SU-DHL-6 (cell line): ENCODE data around the gene PSAPL1.

Experiments
- H2AFZ ChIP-seq: fragments of 200-600 bp; sonication (generic); 2 replicates; pipeline ENCODE4 v1.6.1; 2014; ENCODE audit warnings: low read depth, mild to moderate bottlenecking, moderate library complexity, mixed read lengths, antibody characterized with exemption, low read length; ENCODE audit not compliant: severe bottlenecking
- H3F3A ChIP-seq: fragments of 200-600 bp; shearing (Covaris generic); 2 replicates; pipeline ENCODE4 v1.6.0; 2016; ENCODE audit warnings: antibody characterized with exemption, mild to moderate bottlenecking; ENCODE audit not compliant: insufficient read depth
- H3K27ac ChIP-seq: fragments of 200-600 bp; sonication (generic); 2 replicates; pipeline ENCODE4 v1.5.1; 2016; ENCODE audit warnings: low read depth, mild to moderate bottlenecking, low read length, moderate library complexity, mixed read lengths
- H3K27me3 ChIP-seq: fragments of 200-600 bp; sonication (generic), shearing (Covaris generic); 2 replicates; pipeline ENCODE4 v1.6.0; 2014; ENCODE audit warnings: mild to moderate bottlenecking, low read length
- H3K36me3 ChIP-seq: fragments of 200-600 bp; sonication (generic); 2 replicates; pipeline ENCODE4 v1.6.1; 2014; ENCODE audit warnings: mild to moderate bottlenecking, low read length, mixed read lengths
- H3K4me2 ChIP-seq: fragments of 300-600, 200-600 bp; shearing (Covaris generic), sonication (generic); 2 replicates; pipeline ENCODE4 v1.6.0; 2014; ENCODE audit warnings: low read length, low read depth, mild to moderate bottlenecking; ENCODE audit not compliant: poor library complexity, severe bottlenecking
- H3K4me3 ChIP-seq: fragments of 200-600 bp; sonication (generic); 2 replicates; pipeline ENCODE4 v1.5.1; 2014; ENCODE audit warnings: antibody characterized with exemption, low read length, mild to moderate bottlenecking, mixed read lengths; ENCODE audit not compliant: insufficient read depth, poor library complexity, severe bottlenecking
- H3K79me2 ChIP-seq: fragments of 200-600 bp; sonication (generic); 2 replicates; pipeline ENCODE4 v1.6.1; 2014; ENCODE audit warnings: mild to moderate bottlenecking, low read length, moderate library complexity; ENCODE audit not compliant: insufficient read depth
- H3K9ac ChIP-seq: fragments of 200-600 bp; sonication (generic); 2 replicates; pipeline ENCODE4 v1.7.0; 2014; ENCODE audit warnings: mild to moderate bottlenecking, low read length
- H3K9me2 ChIP-seq: fragments of 200-600 bp; sonication (generic); replicated peaks from 2 replicates; pipeline ENCODE4 v1.6.1; 2014; ENCODE audit warnings: low read length; ENCODE audit not compliant: insufficient read depth
- H3K9me3 ChIP-seq: fragments of 200-600 bp; sonication (generic); 2 replicates; pipeline ENCODE4 v1.6.1; 2014; ENCODE audit warnings: low read length, mixed read lengths; ENCODE audit not compliant: insufficient read depth
- H4K20me1 ChIP-seq: fragments of 200-600 bp; sonication (generic); 2 replicates; pipeline ENCODE4 v1.6.1; 2014; ENCODE audit warnings: low read depth, mild to moderate bottlenecking, antibody characterized with exemption, low read length, moderate library complexity, mixed read lengths
- EZH2phosphoT487 ChIP-seq: fragments of 200-600 bp; sonication (generic), shearing (Covaris generic); conservative IDR thresholded peaks from 2 replicates; pipeline ENCODE4 v1.6.1; 2018; ENCODE audit warnings: mild to moderate bottlenecking, antibody characterized with exemption, low read length, moderate library complexity, mixed read lengths
- TF ChIP-seq, protein P1 (sequence below): fragments of 200-600 bp; sonication (generic); IDR thresholded peaks from one replicate; pipeline ENCODE4 v1.5.1; 2017; ENCODE audit warnings: antibody characterized with exemption, mild to moderate bottlenecking, low read length, moderate library complexity; ENCODE audit not compliant: insufficient read depth, poor library complexity, severe bottlenecking

PSAPL1 gene

DNA sequence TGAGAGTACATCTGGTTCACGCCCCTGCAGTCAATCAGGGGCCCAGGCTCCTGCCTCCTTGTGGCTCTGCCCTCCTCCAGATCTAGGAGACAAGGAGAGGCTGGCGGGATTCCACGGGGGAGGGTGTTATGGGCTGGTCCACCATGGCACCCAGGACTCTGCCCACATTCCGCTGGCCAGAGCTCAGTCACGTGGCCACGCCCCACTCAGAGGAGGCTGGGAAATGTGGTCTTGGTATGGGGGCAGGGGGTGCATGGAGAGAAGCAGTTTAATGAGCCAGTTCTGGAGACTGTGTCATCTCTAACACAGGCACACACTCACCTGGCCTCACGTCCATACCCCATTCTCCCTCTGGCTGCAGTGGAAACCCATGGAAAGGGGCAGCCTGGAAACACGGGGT lies 31.5 kb upstream of the PSAPL1 start:
- H3K79me2 ChIP-seq: no peaks in the 10 kb centered on the region
- no peak overlapping the region for H3K9ac ChIP-seq
- no peaks in the 10 kb centered on the region for H3K9me2 ChIP-seq
- H3K4me3 ChIP-seq: no peak overlapping the region
- H4K20me1 ChIP-seq: no peaks in the 10 kb centered on the region
- TF ChIP-seq, protein P1, sequence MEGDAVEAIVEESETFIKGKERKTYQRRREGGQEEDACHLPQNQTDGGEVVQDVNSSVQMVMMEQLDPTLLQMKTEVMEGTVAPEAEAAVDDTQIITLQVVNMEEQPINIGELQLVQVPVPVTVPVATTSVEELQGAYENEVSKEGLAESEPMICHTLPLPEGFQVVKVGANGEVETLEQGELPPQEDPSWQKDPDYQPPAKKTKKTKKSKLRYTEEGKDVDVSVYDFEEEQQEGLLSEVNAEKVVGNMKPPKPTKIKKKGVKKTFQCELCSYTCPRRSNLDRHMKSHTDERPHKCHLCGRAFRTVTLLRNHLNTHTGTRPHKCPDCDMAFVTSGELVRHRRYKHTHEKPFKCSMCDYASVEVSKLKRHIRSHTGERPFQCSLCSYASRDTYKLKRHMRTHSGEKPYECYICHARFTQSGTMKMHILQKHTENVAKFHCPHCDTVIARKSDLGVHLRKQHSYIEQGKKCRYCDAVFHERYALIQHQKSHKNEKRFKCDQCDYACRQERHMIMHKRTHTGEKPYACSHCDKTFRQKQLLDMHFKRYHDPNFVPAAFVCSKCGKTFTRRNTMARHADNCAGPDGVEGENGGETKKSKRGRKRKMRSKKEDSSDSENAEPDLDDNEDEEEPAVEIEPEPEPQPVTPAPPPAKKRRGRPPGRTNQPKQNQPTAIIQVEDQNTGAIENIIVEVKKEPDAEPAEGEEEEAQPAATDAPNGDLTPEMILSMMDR: no peak
- TF ChIP-seq EZH2phosphoT487: no peak
- no peak overlapping the region for H3K4me2 ChIP-seq
- H3K27ac ChIP-seq: no peak overlapping the region
- H3K27me3 ChIP-seq: no peaks in the 10 kb centered on the region
- no peaks in the 10 kb centered on the region for H3F3A ChIP-seq
- H3K9me3 ChIP-seq: no peaks in the 10 kb centered on the region
- H2AFZ ChIP-seq: no peak overlapping the region
- H3K36me3 ChIP-seq: no peaks in the 10 kb centered on the region

DNA sequence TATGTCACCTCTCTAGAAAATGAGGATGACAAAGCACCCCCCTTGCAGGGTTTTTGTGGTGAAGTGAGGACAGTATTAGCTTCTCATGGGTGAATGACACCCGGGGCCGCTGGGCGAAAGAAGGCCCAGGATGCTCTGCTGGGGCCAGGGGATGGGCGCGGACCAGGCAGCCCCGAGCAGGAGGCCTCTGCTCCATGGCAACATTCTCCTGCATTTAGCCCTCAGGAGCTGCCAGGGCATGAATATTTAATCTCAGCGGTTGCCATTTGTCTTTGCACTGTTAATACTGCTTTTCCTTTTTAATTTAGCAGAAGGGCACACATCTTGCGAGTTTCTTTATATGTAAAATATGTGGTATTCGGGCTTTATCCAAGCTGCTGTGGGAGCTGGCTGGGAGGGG lies 30.3 kb upstream of the PSAPL1 start:
- Histone ChIP-seq H3K4me3 (no peak overlapping the region), H3K4me2 (no peak overlapping the region), H3K27ac (no peak overlapping the region), H3F3A (no peaks in the 10 kb centered on the region), H3K27me3 (no peaks in the 10 kb centered on the region), H3K9me3 (no peaks in the 10 kb centered on the region), H3K9me2 (no peaks in the 10 kb centered on the region), H3K9ac (no peak overlapping the region), H3K79me2 (no peaks in the 10 kb centered on the region), H4K20me1 (no peaks in the 10 kb centered on the region), H2AFZ (no peak overlapping the region), H3K36me3 (no peaks in the 10 kb centered on the region)
- no peak for TF ChIP-seq EZH2phosphoT487

DNA sequence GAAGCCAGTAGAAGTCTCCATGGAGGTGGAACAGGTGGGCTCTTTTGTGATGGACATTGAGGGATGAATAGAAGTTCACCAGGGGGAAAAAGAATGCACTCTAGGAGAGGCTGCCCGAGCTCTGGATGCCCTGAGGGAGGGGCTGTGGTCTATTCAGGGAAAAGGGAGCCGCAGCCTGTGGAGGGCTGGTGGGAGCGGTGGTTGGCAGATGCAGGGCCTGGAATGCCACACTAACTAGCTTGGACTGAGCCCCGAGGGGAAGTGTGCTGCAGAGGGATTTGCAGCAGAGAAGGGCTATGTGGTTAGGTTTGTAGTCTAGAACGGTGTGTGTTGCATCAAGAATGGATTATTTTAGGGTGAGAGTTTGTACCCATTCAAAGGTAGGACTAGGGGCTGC lies 29.5 kb upstream of the PSAPL1 start:
- no peaks in the 10 kb centered on the region for H4K20me1 ChIP-seq
- no peak overlapping the region for H3K27ac ChIP-seq
- H2AFZ ChIP-seq: no peak overlapping the region

DNA sequence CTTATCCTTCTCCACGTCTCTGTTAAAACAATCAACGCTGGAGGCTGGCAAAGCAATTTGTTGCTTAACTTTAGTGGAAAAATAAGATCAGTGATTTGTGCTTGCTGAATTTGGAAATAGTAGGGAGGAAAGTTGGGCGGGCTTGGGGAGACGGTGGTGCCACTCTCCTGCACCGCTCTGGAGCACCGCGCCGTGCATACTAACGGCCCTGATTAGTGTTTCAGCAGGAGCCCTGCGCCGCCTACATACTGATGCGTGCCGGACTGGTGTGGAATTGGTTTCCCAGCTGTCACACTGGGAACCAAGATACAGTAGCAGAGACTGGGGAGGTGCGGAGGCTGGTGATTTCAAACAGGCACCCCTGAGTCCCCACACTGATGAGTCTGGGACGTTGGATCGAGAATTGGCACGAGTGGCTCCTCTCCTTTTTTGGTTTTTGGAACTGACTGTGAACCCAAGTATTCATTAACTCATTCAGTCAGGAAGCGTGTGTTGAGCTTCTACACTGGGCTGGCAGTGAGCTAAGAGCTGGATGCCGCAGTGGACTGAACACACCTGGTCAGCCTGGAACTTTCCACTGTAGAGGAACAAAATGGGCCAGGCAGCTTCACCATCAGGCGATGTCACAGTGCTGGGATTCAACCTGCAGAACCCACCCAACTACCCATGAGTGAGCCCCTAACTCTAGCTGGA lies 29.0 kb upstream of the PSAPL1 start:
- no peak overlapping the region for H3K4me2 ChIP-seq
- H3K4me3 ChIP-seq: no peak overlapping the region
- H3K36me3 ChIP-seq: no peaks in the 10 kb centered on the region
- H3K9ac ChIP-seq: no peak overlapping the region
- no peaks in the 10 kb centered on the region for H3F3A ChIP-seq
- H4K20me1 ChIP-seq: no peaks in the 10 kb centered on the region
- no peaks in the 10 kb centered on the region for H3K9me3 ChIP-seq
- H3K79me2 ChIP-seq: no peaks in the 10 kb centered on the region
- TF ChIP-seq, protein P1: no peak
- no peak overlapping the region for H2AFZ ChIP-seq
- H3K9me2 ChIP-seq: no peaks in the 10 kb centered on the region
- no peaks in the 10 kb centered on the region for H3K27me3 ChIP-seq
- H3K27ac ChIP-seq: no peak overlapping the region

More for the DNA sequence above, 29.5 kb upstream of the PSAPL1 start:
- H3K9ac ChIP-seq: no peak overlapping the region
- no peaks in the 10 kb centered on the region for H3K9me3 ChIP-seq
- TF ChIP-seq EZH2phosphoT487: no peak
- TF ChIP-seq, protein P1: no peak
- H3K79me2 ChIP-seq: no peaks in the 10 kb centered on the region
- no peaks in the 10 kb centered on the region for H3K36me3 ChIP-seq
- no peaks in the 10 kb centered on the region for H3F3A ChIP-seq
- H3K9me2 ChIP-seq: no peaks in the 10 kb centered on the region
- H3K4me2 ChIP-seq: no peak overlapping the region
- H3K27me3 ChIP-seq: no peaks in the 10 kb centered on the region
- H3K4me3 ChIP-seq: no peak overlapping the region
